IMR-90 (cell line): ENCODE results near the gene ALK.

Experiments
- MAFK ChIP-seq: IDR thresholded peaks from 2 replicates; pipeline ENCODE4 v1.6.1; 2012; ENCODE audit warnings: low read depth, low read length, improper control_type of control experiment
- POLR2A ChIP-seq: IDR thresholded peaks from 2 replicates; pipeline ENCODE4 v1.6.1; 2012; ENCODE audit warnings: mild to moderate bottlenecking, low read depth, low read length
- SMC3 ChIP-seq: fragments of 150-350 bp; IDR thresholded peaks from 2 replicates; pipeline ENCODE4 v1.6.1; 2016; ENCODE audit warnings: low read depth, mild to moderate bottlenecking, antibody characterized with exemption, low read length, moderate library complexity
- TF ChIP-seq, protein P1 (sequence below): conservative IDR thresholded peaks from 2 replicates; pipeline ENCODE4 v1.5.1; 2012; ENCODE audit warnings: mild to moderate bottlenecking, low read depth, low read length, improper control_type of control experiment
- TF ChIP-seq, protein P2 (sequence below): fragments of 150-350 bp; IDR thresholded peaks from 2 replicates; pipeline ENCODE4 v1.6.1; 2017; ENCODE audit warnings: mild to moderate bottlenecking, antibody characterized with exemption, low read length, low read depth

DNA sequence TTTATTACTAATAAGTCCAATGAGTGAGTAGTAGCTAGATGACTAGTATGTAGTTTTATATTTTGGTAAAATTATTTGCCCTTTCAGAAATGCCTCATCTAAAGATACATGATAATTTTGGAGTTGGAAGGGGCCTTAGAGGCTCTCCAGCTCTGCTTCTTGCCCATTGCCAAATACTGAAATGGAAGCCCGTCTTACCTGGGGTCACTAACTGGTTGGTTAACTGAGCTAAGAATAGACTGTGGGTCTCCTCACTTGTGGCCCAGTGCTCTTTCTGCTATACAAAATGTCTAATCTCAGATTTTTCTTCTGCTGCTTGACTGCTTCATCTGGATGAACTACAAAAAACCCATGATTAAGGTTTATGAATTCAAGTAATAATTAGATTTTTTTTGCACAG is 739.1 kb downstream of the ALK start:
- no peak for TF ChIP-seq POLR2A
- TF ChIP-seq, protein P1, sequence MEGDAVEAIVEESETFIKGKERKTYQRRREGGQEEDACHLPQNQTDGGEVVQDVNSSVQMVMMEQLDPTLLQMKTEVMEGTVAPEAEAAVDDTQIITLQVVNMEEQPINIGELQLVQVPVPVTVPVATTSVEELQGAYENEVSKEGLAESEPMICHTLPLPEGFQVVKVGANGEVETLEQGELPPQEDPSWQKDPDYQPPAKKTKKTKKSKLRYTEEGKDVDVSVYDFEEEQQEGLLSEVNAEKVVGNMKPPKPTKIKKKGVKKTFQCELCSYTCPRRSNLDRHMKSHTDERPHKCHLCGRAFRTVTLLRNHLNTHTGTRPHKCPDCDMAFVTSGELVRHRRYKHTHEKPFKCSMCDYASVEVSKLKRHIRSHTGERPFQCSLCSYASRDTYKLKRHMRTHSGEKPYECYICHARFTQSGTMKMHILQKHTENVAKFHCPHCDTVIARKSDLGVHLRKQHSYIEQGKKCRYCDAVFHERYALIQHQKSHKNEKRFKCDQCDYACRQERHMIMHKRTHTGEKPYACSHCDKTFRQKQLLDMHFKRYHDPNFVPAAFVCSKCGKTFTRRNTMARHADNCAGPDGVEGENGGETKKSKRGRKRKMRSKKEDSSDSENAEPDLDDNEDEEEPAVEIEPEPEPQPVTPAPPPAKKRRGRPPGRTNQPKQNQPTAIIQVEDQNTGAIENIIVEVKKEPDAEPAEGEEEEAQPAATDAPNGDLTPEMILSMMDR = no peak
- TF ChIP-seq SMC3 = no peak
- TF ChIP-seq, protein P2, sequence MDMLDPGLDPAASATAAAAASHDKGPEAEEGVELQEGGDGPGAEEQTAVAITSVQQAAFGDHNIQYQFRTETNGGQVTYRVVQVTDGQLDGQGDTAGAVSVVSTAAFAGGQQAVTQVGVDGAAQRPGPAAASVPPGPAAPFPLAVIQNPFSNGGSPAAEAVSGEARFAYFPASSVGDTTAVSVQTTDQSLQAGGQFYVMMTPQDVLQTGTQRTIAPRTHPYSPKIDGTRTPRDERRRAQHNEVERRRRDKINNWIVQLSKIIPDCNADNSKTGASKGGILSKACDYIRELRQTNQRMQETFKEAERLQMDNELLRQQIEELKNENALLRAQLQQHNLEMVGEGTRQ = no peak
- TF ChIP-seq MAFK = no peak
